Loucy (cell line): ENCODE results near the gene ADAMTS6.

ENCODE experiments used
- EZH2phosphoT487 ChIP-seq: fragments of 200-600 bp; IDR thresholded peaks from 2 replicates; pipeline ENCODE4 v1.6.1; 2018; ENCODE audit warnings: antibody characterized with exemption, mild to moderate bottlenecking, moderate library complexity, borderline replicate concordance
- TF ChIP-seq, protein P1 (sequence below): fragments of 200-600 bp; sonication (generic); conservative IDR thresholded peaks from 2 replicates; pipeline ENCODE4 v1.5.1; 2014; ENCODE audit warnings: mild to moderate bottlenecking, antibody characterized with exemption, low read length

DNA sequence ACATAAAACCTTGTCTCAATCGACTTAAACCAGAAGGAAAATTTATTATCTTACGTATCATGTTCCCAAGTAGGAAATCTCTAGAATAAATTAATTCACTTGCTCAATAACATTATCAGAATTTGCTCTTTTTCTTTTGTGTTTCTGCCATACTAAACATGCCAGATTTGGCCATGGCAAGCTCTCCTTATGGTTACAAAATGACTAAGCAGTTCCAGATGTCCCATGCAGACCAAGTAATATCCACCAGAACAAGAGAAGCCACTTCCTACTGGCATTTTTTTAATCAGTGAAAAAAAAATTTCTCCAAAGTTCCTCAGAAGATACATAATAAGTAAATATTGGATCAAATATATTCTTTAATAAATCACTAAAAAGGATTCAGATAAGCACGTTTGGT, 25.2 kb upstream of the ADAMTS6 start:
- TF ChIP-seq, protein P1, sequence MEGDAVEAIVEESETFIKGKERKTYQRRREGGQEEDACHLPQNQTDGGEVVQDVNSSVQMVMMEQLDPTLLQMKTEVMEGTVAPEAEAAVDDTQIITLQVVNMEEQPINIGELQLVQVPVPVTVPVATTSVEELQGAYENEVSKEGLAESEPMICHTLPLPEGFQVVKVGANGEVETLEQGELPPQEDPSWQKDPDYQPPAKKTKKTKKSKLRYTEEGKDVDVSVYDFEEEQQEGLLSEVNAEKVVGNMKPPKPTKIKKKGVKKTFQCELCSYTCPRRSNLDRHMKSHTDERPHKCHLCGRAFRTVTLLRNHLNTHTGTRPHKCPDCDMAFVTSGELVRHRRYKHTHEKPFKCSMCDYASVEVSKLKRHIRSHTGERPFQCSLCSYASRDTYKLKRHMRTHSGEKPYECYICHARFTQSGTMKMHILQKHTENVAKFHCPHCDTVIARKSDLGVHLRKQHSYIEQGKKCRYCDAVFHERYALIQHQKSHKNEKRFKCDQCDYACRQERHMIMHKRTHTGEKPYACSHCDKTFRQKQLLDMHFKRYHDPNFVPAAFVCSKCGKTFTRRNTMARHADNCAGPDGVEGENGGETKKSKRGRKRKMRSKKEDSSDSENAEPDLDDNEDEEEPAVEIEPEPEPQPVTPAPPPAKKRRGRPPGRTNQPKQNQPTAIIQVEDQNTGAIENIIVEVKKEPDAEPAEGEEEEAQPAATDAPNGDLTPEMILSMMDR, result no peak
- no peak for TF ChIP-seq EZH2phosphoT487
